ENCODE results near the gene CAMTA2.

The CAMTA2 gene

GRCh38 chr17:4986951-4987766 is at the start of gene CAMTA2:
CAMTA2 (minus strand) TSS chr17:4987675; CDS start chr17:4986222, 1,453 bp downstream.
- DNase-seq (ENCODE audit: low read depth, low spot score) = no peak
- ChIA-PET POLR2A (interaction anchor here (0.6 to 2.8 kb wide), 10 partner anchors 11 to 72 kb away, joined by 3 to 14 read pairs (median 5); partner anchors contain the start of genes INCA1, KIF1C, PFN1 and RNF167), CTCF (interaction anchor here (0.8 to 8.0 kb wide), 17 partner anchors 8 to 78 kb away, joined by 3 to 76 read pairs (median 7); partner anchors contain the start of genes INCA1, KIF1C, PFN1 and RNF167)
- peak; percentile 76 for TF ChIP-seq CTCF (IDR thresholded peaks at IDR 0.05; ENCODE audit: insufficient read depth, low read length, missing control alignments)
- H3K4me3 ChIP-seq (ENCODE audit: low read depth, low read length) = peak within 1 kb of the TSS; percentile 81

- CTCF ChIA-PET = interaction anchor here (1.0 to 5.0 kb wide), 2 partner anchors 9 to 27 kb away, joined by 3 to 33 read pairs; no protein-coding TSS in a partner anchor
- no peak within 1 kb of the TSS; the same call in 1 of the 2 replicates for H3K4me3 ChIP-seq (ENCODE audit: low read depth, low read length)
- no peak for TF ChIP-seq CTCF (IDR thresholded peaks at IDR 0.05; ENCODE audit: insufficient read depth, low read length, missing control alignments)
- no peak for DNase-seq (ENCODE audit: low read depth, low spot score)
- POLR2A ChIA-PET = no interaction called here
Observed at GRCh38 chr17:5035315-5035714, 47.8 kb upstream of the CAMTA2 start, which contains the start of gene SLC52A1. SLC52A1 (minus strand) TSS chr17:5035426; CDS start chr17:5034606, 820 bp downstream.

- ChIA-PET POLR2A (no interaction called here), CTCF (interaction anchor here (1.0 to 5.0 kb wide), 2 partner anchors 8 to 27 kb away, joined by 3 to 33 read pairs; no protein-coding TSS in a partner anchor)
- DNase-seq (ENCODE audit: low read depth, low spot score) = no peak
- TF ChIP-seq CTCF (IDR thresholded peaks at IDR 0.05; ENCODE audit: insufficient read depth, low read length, missing control alignments) = no peak
- H3K4me3 ChIP-seq (ENCODE audit: low read depth, low read length) = no peak overlapping the region
Observed at GRCh38 chr17:5034651-5035050, 47.2 kb upstream of the CAMTA2 start.

- DNase-seq (ENCODE audit: low read depth, low spot score) = no peak
- ChIA-PET CTCF (interaction anchor here (5.0 kb wide), 1 partner anchor 28 kb away, joined by 33 read pairs; no protein-coding TSS in a partner anchor), POLR2A (no interaction called here)
- TF ChIP-seq CTCF (IDR thresholded peaks at IDR 0.05; ENCODE audit: insufficient read depth, low read length, missing control alignments) = no peak
- H3K4me3 ChIP-seq (ENCODE audit: low read depth, low read length) = no peak overlapping the region
Observed at GRCh38 chr17:5034063-5034462, 46.6 kb upstream of the CAMTA2 start.

- no peak overlapping the region for H3K4me3 ChIP-seq (ENCODE audit: low read depth, low read length)
- POLR2A ChIA-PET = no interaction called here
- CTCF ChIA-PET = interaction anchor here (5.0 kb wide), 1 partner anchor 28 kb away, joined by 33 read pairs; no protein-coding TSS in a partner anchor
- no peak for TF ChIP-seq CTCF (IDR thresholded peaks at IDR 0.05; ENCODE audit: insufficient read depth, low read length, missing control alignments)
- no peak for DNase-seq (ENCODE audit: low read depth, low spot score)
Observed at GRCh38 chr17:5033352-5034015, 46.0 kb upstream of the CAMTA2 start.

Measured in AG04449 (cell line).